K562 (cell line): Measurements from ENCODE around the gene MAP7D1. TPM values are rescaled to one million over a fixed set of nuclear protein-coding genes. Genes with fewer than 3 reads are reported as not detected.

Experiments
- E2F1 ChIP-seq: sonication (generic); formaldehyde crosslinking; IDR thresholded peaks from 2 replicates; pipeline ENCODE4 v1.8.1; 2023; ENCODE audit warnings: mild to moderate bottlenecking, missing genetic modification reagents, moderate library complexity
- EWSR1 ChIP-seq: fragments of 450-650 bp; IDR thresholded peaks from 2 replicates; pipeline ENCODE4 v1.6.1; 2018; ENCODE audit warnings: borderline replicate concordance, mild to moderate bottlenecking, low read depth, moderate library complexity; ENCODE audit not compliant: partially characterized antibody
- EZH2 ChIP-seq: IDR thresholded peaks from 2 replicates; pipeline ENCODE4 v1.6.1; 2012; ENCODE audit warnings: low read depth, mild to moderate bottlenecking, inconsistent platforms, low read length, borderline replicate concordance
- FOXM1 ChIP-seq, 2 experiments: fragments of 450-650 bp in 1 of 2; sonication (generic) in 1 of 2; formaldehyde crosslinking in 1 of 2; IDR thresholded peaks; 2 replicates each; pipeline versions ENCODE4 v1.6.1 to v1.9.0; 2017 to 2022; ENCODE audit warnings: low read depth in 2 of 2, mild to moderate bottlenecking in 2 of 2, missing genetic modification reagents in 1 of 2, moderate library complexity in 1 of 2
- GABPA ChIP-seq: fragments of 200-800 bp; sonication (Bioruptor generic); conservative IDR thresholded peaks from 2 replicates; pipeline ENCODE4 v1.6.1; 2016; ENCODE audit warnings: low read depth, missing genetic modification characterization, missing compliant biosample characterization
- GATAD2B ChIP-seq: fragments of 450-650 bp; IDR thresholded peaks from 2 replicates; pipeline ENCODE4 v1.6.1; 2017; ENCODE audit warnings: mild to moderate bottlenecking, borderline replicate concordance
- HDAC8 ChIP-seq: fragments of 450-650 bp; IDR thresholded peaks from 2 replicates; pipeline ENCODE4 v1.6.1; 2016; ENCODE audit warnings: mild to moderate bottlenecking, missing genetic modification characterization, moderate library complexity, missing compliant biosample characterization
- HSF4 ChIP-seq: fragments of 250-450 bp; sonication (Bioruptor Pico); IDR thresholded peaks from 2 replicates; pipeline ENCODE4 v2.1.2; 2022; ENCODE audit warnings: mild to moderate bottlenecking, moderate library complexity, borderline replicate concordance
- KLF6 ChIP-seq: fragments of 250-450 bp; sonication (Bioruptor Pico); IDR thresholded peaks from 2 replicates; pipeline ENCODE4 v1.4.0; 2020; ENCODE audit warnings: mild to moderate bottlenecking, moderate library complexity, borderline replicate concordance
- MLX ChIP-seq, 2 experiments: fragments of 450-650 bp in 1 of 2; sonication (generic) in 1 of 2; formaldehyde crosslinking; conservative IDR thresholded peaks; 2 replicates each; pipeline versions ENCODE4 v1.4.0 to v1.8.1; 2020 to 2022; ENCODE audit warnings: mild to moderate bottlenecking in 1 of 2, missing genetic modification reagents in 1 of 2
- MTF1 ChIP-seq: fragments of 250-450 bp; sonication (Bioruptor Pico); IDR thresholded peaks from 2 replicates; pipeline ENCODE4 v1.9.0; 2021; ENCODE audit warnings: moderate library complexity, mild to moderate bottlenecking, inconsistent platforms, borderline replicate concordance
- MYNN ChIP-seq, 2 experiments: sonication (generic); formaldehyde crosslinking in 1 of 2; IDR thresholded peaks; 2 replicates each; pipeline versions ENCODE4 v1.5.0 to v1.6.1; 2016 to 2020; ENCODE audit warnings: antibody characterized with exemption in 1 of 2, missing genetic modification reagents in 1 of 2
- NCOA4 ChIP-seq: fragments of 450-650 bp; IDR thresholded peaks from 2 replicates; pipeline ENCODE4 v1.6.1; 2018; ENCODE audit warnings: mild to moderate bottlenecking; ENCODE audit not compliant: partially characterized antibody
- RFX7 ChIP-seq: fragments of 250-450 bp; sonication (Bioruptor Pico); IDR thresholded peaks from 2 replicates; pipeline ENCODE4 v1.5.1; 2021; ENCODE audit warnings: mild to moderate bottlenecking
- SOX6 ChIP-seq: fragments of 450-650 bp; IDR thresholded peaks from 2 replicates; pipeline ENCODE4 v1.6.1; 2014; ENCODE audit warnings: mild to moderate bottlenecking
- USF1 ChIP-seq: sonication (generic); formaldehyde crosslinking; IDR thresholded peaks from 2 replicates; pipeline ENCODE4 v1.9.0; 2022; ENCODE audit warnings: mild to moderate bottlenecking, missing genetic modification reagents
- ZBTB11 ChIP-seq, 3 experiments: fragments of 200-800 bp in 1 of 3; fragments of 250-450 bp in 1 of 3; fragments of 450-650 bp in 1 of 3; sonication (Bioruptor Pico) in 1 of 3; sonication (Bioruptor generic) in 1 of 3; formaldehyde crosslinking in 1 of 3; IDR thresholded peaks; 2 replicates each; pipeline versions ENCODE4 v1.6.1 to v1.8.0; 2016 to 2022; ENCODE audit warnings: mild to moderate bottlenecking in 2 of 3, missing genetic modification characterization in 2 of 3, missing compliant biosample characterization in 1 of 3, moderate library complexity in 1 of 3
- ZNF311 ChIP-seq: fragments of 250-450 bp; sonication (Bioruptor Pico); IDR thresholded peaks from 2 replicates; pipeline ENCODE4 v1.4.0; 2020; ENCODE audit warnings: mild to moderate bottlenecking, moderate library complexity
- ZNF324 ChIP-seq: fragments of 250-450 bp; sonication (Bioruptor Pico); IDR thresholded peaks from 2 replicates; pipeline ENCODE4 v1.4.0; 2020; ENCODE audit warnings: mild to moderate bottlenecking
- ZNF589 ChIP-seq: fragments of 200-800 bp; sonication (Bioruptor generic); IDR thresholded peaks from 2 replicates; pipeline ENCODE4 v1.6.1; 2016; ENCODE audit warnings: low read depth, missing genetic modification characterization, missing compliant biosample characterization
- ZNF696 ChIP-seq: fragments of 250-450 bp; sonication (Bioruptor Pico); conservative IDR thresholded peaks from 2 replicates; pipeline ENCODE4 v1.4.0; 2020; ENCODE audit warnings: mild to moderate bottlenecking, moderate library complexity
- polyA plus RNA-seq, 8 experiments: library from polyadenylated mRNA; depleted of rRNA in 4 of 8; stranded (reverse) in 5 of 8; unstranded in 3 of 8; fragments of >200 nt; fragmentation: Nextera tagmentation in 2 of 8; fragmentation: Illumina TruSeq in 1 of 8; extraction: Ambion mirVana in 2 of 8; extraction: Trizol in 1 of 8; gene quantifications; 2 replicates each; pipeline versions ENCODE4 v1.2.1 to v1.2.3, GENCODE V29; 2011 to 2014; ENCODE audit warnings: inconsistent platforms in 1 of 8, missing spikeins in 1 of 8
- total RNA-seq, 7 experiments: library from RNA; depleted of rRNA in 6 of 7; stranded (reverse); fragments of >200 nt in 6 of 7; fragmentation: Illumina TruSeq in 2 of 7; extraction: Trizol in 2 of 7; gene quantifications; 2 replicates each; pipeline versions ENCODE4 v1.2.1 to v1.2.3, GENCODE V29; 2011 to 2021; ENCODE audit warnings: low replicate concordance in 1 of 7

The MAP7D1 gene
- total and polyA plus RNA-seq, 9 of the 15 experiments (the other 6 are each of a cell fraction or from before 2014, with no cell fraction given) = 3.6 to 108 (median 34.5) TPM

- TF ChIP-seq MLX (CRISPR knock-in tag; conservative IDR thresholded peaks at IDR 0.05) = no peak
- TF ChIP-seq E2F1 (CRISPR knock-in tag) = no peak; the same call in 1 of the 2 replicates
- TF ChIP-seq MYNN (IDR thresholded peaks at IDR 0.05) = no peak
- TF ChIP-seq MYNN (CRISPR knock-in tag; IDR thresholded peaks at IDR 0.05) = no peak
- TF ChIP-seq ZNF589 (CRISPR knock-in tag) = peak; percentile 74; the same call in 1 of the 2 replicates
- TF ChIP-seq GATAD2B = no peak; the same call in 1 of the 2 replicates
- no peak for TF ChIP-seq EZH2
- TF ChIP-seq FOXM1 (IDR thresholded peaks at IDR 0.05; ENCODE audit: low read depth) = no peak
- TF ChIP-seq FOXM1 (CRISPR knock-in tag; IDR thresholded peaks at IDR 0.05; ENCODE audit: low read depth) = no peak
- TF ChIP-seq RFX7 (CRISPR knock-in tag) = no peak
- TF ChIP-seq SOX6 = no peak
- peak in 2 of 3 experiments; percentile 17 to 52; a peak in 1 of 6 replicates for TF ChIP-seq ZBTB11 (CRISPR knock-in tag; IDR thresholded peaks at IDR 0.05)
- no peak for TF ChIP-seq USF1 (CRISPR knock-in tag)
- no peak for TF ChIP-seq ZNF324 (CRISPR knock-in tag)
- TF ChIP-seq HDAC8 (tag) = peak; percentile 84; the same call in 1 of the 2 replicates
- no peak for TF ChIP-seq ZNF696
- no peak for TF ChIP-seq EWSR1
- no peak for TF ChIP-seq MTF1
- TF ChIP-seq KLF6 (CRISPR knock-in tag) = peak; percentile 23; the same call in 1 of the 2 replicates
- TF ChIP-seq GABPA = peak; percentile 94
- no peak for TF ChIP-seq NCOA4
- peak; percentile 64 for TF ChIP-seq ZNF311 (CRISPR knock-in tag)
- TF ChIP-seq HSF4 (CRISPR knock-in tag) = no peak
Measured at GRCh38 chr1:36160949-36161485, 5.1 kb downstream of the MAP7D1 start (continued).
